Omental fat pad (tissue), 4 donors: ENCODE measurements around the gene TRERF1. TPM values are rescaled to one million over a fixed set of nuclear protein-coding genes. Genes with fewer than 3 reads are reported as not detected.

Experiments
- ATAC-seq: fragments of 150-250 bp; one replicate; pipeline ENCODE4 v1.9.1; 2016; ENCODE audit warnings: mild to moderate bottlenecking, moderate library complexity; ENCODE audit not compliant: low FRiP score
- DNase-seq: peaks from one replicate; pipeline ENCODE4 v3.0.0-alpha.2; 2019; ENCODE audit warnings: low spot score
- total RNA-seq, 4 donors: library from RNA; depleted of rRNA; stranded (reverse); fragments of >200 nt; gene quantifications; one replicate each; pipeline ENCODE4 v1.1.0, GENCODE V29; 2016
- TF ChIP-seq, protein P1 (sequence below), 3 donors: fragments of 450-650 bp; IDR thresholded peaks; one replicate each; pipeline ENCODE4 v1.5.1; 2016 to 2017; ENCODE audit warnings: antibody characterized with exemption in 3 of 3, mild to moderate bottlenecking in 3 of 3, moderate library complexity in 2 of 3

The TRERF1 gene
- total RNA-seq, 4 donors from 2014 or later: 2.0 to 10.2 (median 2.6) TPM

- ATAC-seq (no peak), DNase-seq (no peak)
- TF ChIP-seq, protein P1, sequence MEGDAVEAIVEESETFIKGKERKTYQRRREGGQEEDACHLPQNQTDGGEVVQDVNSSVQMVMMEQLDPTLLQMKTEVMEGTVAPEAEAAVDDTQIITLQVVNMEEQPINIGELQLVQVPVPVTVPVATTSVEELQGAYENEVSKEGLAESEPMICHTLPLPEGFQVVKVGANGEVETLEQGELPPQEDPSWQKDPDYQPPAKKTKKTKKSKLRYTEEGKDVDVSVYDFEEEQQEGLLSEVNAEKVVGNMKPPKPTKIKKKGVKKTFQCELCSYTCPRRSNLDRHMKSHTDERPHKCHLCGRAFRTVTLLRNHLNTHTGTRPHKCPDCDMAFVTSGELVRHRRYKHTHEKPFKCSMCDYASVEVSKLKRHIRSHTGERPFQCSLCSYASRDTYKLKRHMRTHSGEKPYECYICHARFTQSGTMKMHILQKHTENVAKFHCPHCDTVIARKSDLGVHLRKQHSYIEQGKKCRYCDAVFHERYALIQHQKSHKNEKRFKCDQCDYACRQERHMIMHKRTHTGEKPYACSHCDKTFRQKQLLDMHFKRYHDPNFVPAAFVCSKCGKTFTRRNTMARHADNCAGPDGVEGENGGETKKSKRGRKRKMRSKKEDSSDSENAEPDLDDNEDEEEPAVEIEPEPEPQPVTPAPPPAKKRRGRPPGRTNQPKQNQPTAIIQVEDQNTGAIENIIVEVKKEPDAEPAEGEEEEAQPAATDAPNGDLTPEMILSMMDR (IDR thresholded peaks at IDR 0.05): no peak
Measured at GRCh38 chr6:42300185-42300584, 151.5 kb downstream of the TRERF1 start.

DNA sequence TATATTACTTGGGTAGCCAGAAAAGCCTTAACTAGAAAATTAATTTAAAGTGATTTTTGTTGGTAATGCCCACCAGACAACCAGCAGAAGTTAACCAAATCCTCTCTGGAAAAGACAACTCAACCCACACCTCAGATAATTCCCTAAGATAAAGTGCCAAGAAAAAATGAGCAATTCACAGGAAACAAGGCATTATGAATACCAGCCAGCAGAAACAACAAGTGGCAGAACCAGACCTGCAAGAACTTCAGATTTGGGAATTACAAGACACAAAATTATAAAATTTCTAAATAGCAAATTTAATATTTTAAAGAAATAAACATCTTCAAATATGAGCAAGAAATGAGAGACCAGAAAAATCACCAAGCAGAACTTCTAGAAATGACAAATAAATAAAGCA, 154.1 kb downstream of the TRERF1 start:
- DNase-seq (no peak), ATAC-seq (no peak)
- TF ChIP-seq, protein P1 (IDR thresholded peaks at IDR 0.05): no peak

- ATAC-seq (no peak), DNase-seq (no peak)
- TF ChIP-seq, protein P1 (IDR thresholded peaks at IDR 0.05): no peak
Measured at GRCh38 chr6:42296614-42297013, 155.1 kb downstream of the TRERF1 start.

DNA sequence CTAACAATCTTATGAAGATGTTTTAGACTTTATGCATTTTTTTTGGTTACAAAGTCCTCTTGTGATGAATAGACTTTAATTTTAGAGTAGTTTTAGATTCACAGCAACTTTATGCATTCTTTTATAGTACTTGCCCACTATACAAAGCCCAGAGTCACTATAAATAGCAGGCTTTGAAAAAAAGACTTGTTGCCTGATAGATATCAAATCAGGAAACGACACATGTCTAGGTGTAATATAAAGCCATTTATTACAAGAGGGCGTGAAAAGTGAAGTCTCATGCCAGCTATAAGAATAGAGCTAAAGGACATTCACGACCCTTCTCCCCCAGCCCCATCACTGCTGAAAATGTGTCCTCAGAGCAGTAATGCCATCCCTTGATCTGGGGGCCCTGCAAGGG, 156.0 kb downstream of the TRERF1 start:
- DNase-seq (no peak), ATAC-seq (no peak)
- TF ChIP-seq, protein P1 (IDR thresholded peaks at IDR 0.05): no peak

DNA sequence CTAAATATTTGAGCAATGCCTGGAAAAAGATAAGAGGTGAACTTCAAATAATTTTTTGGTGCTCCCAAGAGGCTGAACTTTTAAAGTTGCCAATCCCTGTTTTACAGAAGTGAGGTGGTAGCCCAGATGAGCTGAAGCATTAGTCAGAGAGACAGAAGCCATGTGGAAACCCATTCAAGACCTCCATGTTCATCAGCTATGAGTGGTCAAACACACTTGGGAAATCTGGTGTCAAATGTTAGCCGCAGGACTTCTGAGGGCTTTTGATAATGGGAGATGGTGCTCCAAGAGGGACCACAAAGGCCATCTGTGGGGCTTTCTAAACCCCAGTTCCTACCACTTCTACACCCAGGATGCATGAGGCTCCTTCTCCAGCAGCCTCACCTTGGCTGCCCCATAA, 156.5 kb downstream of the TRERF1 start:
- ATAC-seq (no peak), DNase-seq (no peak)
- TF ChIP-seq, protein P1 (IDR thresholded peaks at IDR 0.05): no peak

DNA sequence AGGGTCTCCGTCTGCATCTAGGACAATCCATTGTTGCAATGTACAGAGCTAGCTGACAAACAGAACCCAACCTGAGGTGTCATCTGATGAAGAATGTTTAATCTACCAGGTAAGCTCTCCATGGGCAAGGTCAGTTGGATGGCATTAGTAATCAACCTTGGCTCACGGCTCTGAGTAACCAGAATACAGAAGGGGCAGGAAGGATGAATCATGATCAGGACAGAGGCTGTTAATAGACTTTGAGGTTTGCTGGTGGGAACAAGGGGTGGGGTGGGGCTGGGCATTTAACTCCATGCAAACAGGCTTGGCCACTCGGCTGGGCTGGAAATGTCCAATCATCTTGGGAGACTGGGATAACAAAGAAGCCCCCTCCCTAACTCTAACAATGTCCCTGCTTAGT, 157.0 kb downstream of the TRERF1 start:
- DNase-seq (no peak), ATAC-seq (no peak)
- TF ChIP-seq, protein P1 (IDR thresholded peaks at IDR 0.05): no peak

GRCh38 chr6:42293386-42293977, 158.2 kb downstream of the TRERF1 start:
- TF ChIP-seq, protein P1 (IDR thresholded peaks at IDR 0.05): no peak
- DNase-seq (no peak), ATAC-seq (no peak)
